ENCODE data around the gene DMBX1.

The DMBX1 gene

GRCh38 chr1:46483589-46483988 is 6.0 kb upstream of the DMBX1 start:
- DNase-seq (ENCODE audit: low spot score) = no peak

- DNase-seq (ENCODE audit: low spot score) = no peak
Observed at GRCh38 chr1:46484783-46485490, 4.7 kb upstream of the DMBX1 start.

GRCh38 chr1:46485564-46486431 is 3.8 kb upstream of the DMBX1 start:
- DNase-seq (ENCODE audit: low spot score) = no peak

- DNase-seq (ENCODE audit: low spot score) = no peak
Observed at GRCh38 chr1:46486432-46487015, 3.1 kb upstream of the DMBX1 start.

GRCh38 chr1:46487818-46488218 is 1.8 kb upstream of the DMBX1 start:
- DNase-seq (ENCODE audit: low spot score) = peak; percentile 45

- DNase-seq (ENCODE audit: low spot score) = no peak
Observed at GRCh38 chr1:46488343-46489168, 1.1 kb upstream of the DMBX1 start.

GRCh38 chr1:46489169-46489637 is 433 bp upstream of the DMBX1 start:
- DNase-seq (ENCODE audit: low spot score) = no peak

GRCh38 chr1:46490406-46490655 is 695 bp downstream of the DMBX1 start:
- DNase-seq (ENCODE audit: low spot score) = no peak

- DNase-seq (ENCODE audit: low spot score) = no peak
Observed at GRCh38 chr1:46490656-46491442, 1.2 kb downstream of the DMBX1 start.

- DNase-seq (ENCODE audit: low spot score) = no peak
Observed at GRCh38 chr1:46491443-46492268, 2.0 kb downstream of the DMBX1 start.

GRCh38 chr1:46492269-46492853 is 2.7 kb downstream of the DMBX1 start:
- DNase-seq (ENCODE audit: low spot score) = no peak

GRCh38 chr1:46492871-46493270 is 3.2 kb downstream of the DMBX1 start:
- DNase-seq (ENCODE audit: low spot score) = no peak

GRCh38 chr1:46493316-46494032 is 3.8 kb downstream of the DMBX1 start:
- no peak for DNase-seq (ENCODE audit: low spot score)

- no peak for DNase-seq (ENCODE audit: low spot score)
Observed at GRCh38 chr1:46494910-46495309, 5.3 kb downstream of the DMBX1 start.

GRCh38 chr1:46495778-46496177 is 6.1 kb downstream of the DMBX1 start:
- DNase-seq (ENCODE audit: low spot score) = no peak

GRCh38 chr1:46496505-46496904 is 6.9 kb downstream of the DMBX1 start:
- DNase-seq (ENCODE audit: low spot score) = no peak

GRCh38 chr1:46497020-46497419 is 7.4 kb downstream of the DMBX1 start:
- no peak for DNase-seq (ENCODE audit: low spot score)

GRCh38 chr1:46497665-46498064 is 8.0 kb downstream of the DMBX1 start:
- no peak for DNase-seq (ENCODE audit: low spot score)

- DNase-seq (ENCODE audit: low spot score) = no peak
Observed at GRCh38 chr1:46501528-46501927, 11.9 kb downstream of the DMBX1 start.

GRCh38 chr1:46503421-46503820 is 13.8 kb downstream of the DMBX1 start:
- no peak for DNase-seq (ENCODE audit: low spot score)
